ENCODE measurements around the gene CHRNE.

Gene CHRNE

DNA sequence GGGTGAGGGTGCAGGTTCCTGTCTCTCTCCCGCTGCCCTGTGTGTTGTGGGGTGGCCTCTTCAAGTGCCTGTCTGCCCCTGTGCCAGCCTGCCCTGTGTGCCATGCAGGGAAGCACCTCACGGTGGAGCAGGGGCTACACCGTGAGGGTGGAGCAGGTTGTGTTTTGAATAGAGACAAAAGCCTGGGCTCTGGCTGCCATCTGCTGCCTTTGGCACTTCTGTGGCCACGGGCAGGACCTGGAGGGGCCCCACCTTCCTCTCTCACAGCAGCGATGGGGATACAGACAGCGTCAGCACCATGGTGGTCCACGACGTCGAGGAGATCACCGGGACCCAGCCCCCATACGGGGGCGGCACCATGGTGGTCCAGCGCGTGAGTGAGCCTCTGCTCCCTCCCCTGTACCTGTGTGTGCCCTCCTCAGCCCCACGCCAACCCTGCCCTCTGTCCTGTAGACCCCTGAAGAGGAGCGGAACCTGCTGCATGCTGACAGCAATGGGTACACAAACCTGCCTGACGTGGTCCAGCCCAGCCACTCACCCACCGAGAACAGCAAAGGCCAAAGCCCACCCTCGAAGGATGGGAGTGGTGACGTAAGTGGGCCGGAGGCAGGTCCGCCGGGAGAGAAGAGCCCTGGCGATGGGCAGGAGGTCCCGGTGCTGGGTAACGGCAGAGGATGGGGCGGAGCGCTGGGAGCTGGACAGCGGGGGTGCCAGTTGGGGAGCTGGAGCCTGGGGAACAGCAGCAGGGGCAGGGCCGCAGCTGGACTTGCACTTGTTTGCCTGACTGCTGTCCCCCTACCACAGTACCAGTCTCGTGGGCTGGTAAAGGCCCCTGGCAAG, 9.0 kb downstream of the CHRNE start:
- no peak for DNase-seq (ENCODE audit: low read depth)
- TF ChIP-seq, protein P1, sequence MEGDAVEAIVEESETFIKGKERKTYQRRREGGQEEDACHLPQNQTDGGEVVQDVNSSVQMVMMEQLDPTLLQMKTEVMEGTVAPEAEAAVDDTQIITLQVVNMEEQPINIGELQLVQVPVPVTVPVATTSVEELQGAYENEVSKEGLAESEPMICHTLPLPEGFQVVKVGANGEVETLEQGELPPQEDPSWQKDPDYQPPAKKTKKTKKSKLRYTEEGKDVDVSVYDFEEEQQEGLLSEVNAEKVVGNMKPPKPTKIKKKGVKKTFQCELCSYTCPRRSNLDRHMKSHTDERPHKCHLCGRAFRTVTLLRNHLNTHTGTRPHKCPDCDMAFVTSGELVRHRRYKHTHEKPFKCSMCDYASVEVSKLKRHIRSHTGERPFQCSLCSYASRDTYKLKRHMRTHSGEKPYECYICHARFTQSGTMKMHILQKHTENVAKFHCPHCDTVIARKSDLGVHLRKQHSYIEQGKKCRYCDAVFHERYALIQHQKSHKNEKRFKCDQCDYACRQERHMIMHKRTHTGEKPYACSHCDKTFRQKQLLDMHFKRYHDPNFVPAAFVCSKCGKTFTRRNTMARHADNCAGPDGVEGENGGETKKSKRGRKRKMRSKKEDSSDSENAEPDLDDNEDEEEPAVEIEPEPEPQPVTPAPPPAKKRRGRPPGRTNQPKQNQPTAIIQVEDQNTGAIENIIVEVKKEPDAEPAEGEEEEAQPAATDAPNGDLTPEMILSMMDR (IDR thresholded peaks at IDR 0.05; ENCODE audit: insufficient read depth, low read depth, low read length, missing control alignments), result no peak
- H3K4me3 ChIP-seq (ENCODE audit: low read depth, low read length), result no peak overlapping the region

DNA sequence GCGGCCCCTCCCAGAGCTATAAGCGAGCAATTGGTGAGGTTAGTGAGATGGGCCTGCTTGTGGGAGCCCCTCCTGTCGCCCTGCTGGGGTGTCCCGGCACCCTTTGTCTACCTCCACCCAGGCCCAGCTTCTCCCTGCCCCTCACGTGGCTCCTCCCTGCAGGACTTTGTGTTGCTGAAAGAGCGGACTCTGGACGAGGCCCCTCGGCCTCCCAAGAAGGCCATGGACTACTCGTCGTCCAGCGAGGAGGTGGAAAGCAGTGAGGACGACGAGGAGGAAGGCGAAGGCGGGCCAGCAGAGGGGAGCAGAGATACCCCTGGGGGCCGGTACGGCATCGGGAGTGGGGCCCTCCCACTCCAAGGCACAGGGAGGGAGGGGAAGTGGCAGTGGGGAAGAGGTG, 9.6 kb downstream of the CHRNE start:
- DNase-seq (ENCODE audit: low read depth), result no peak
- TF ChIP-seq, protein P1 (IDR thresholded peaks at IDR 0.05; ENCODE audit: insufficient read depth, low read depth, low read length, missing control alignments), result no peak
- H3K4me3 ChIP-seq (ENCODE audit: low read depth, low read length), result no peak overlapping the region

DNA sequence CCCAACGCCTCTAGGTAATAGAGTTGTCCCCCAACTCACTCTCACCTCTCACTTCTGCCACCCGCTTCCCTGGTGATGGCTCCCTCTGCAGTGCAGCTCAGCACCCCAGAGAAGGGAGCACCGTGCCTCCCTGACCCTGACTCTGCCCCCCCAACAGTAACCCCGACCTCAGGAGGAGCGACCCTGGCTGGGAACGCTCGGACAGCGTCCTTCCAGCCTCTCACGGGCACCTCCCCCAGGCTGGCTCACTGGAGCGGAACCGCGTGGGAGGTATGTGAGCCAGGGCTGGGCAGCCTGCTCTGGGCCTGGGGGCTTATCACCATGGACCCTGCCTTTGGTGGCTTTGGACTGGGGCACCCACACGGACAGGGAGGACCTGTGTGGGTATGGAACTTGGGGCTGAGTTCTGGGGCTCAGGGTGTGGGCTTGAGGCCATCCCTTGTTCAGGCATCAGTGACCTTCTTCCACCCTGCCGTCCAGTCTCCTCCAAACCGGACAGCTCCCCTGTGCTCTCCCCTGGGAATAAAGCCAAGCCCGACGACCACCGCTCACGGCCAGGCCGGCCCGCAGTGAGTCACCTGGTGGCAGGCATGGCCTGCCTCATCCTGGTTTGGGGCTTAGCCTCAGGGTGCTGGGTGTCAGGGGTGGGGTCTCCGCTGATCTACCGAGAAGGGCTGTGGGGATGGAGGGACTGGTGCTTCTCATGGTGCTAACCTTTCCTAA, 10.2 kb downstream of the CHRNE start:
- H3K4me3 ChIP-seq (ENCODE audit: low read depth, low read length), result no peak overlapping the region
- TF ChIP-seq, protein P1 (IDR thresholded peaks at IDR 0.05; ENCODE audit: insufficient read depth, low read depth, low read length, missing control alignments), result no peak
- DNase-seq (ENCODE audit: low read depth), result no peak

DNA sequence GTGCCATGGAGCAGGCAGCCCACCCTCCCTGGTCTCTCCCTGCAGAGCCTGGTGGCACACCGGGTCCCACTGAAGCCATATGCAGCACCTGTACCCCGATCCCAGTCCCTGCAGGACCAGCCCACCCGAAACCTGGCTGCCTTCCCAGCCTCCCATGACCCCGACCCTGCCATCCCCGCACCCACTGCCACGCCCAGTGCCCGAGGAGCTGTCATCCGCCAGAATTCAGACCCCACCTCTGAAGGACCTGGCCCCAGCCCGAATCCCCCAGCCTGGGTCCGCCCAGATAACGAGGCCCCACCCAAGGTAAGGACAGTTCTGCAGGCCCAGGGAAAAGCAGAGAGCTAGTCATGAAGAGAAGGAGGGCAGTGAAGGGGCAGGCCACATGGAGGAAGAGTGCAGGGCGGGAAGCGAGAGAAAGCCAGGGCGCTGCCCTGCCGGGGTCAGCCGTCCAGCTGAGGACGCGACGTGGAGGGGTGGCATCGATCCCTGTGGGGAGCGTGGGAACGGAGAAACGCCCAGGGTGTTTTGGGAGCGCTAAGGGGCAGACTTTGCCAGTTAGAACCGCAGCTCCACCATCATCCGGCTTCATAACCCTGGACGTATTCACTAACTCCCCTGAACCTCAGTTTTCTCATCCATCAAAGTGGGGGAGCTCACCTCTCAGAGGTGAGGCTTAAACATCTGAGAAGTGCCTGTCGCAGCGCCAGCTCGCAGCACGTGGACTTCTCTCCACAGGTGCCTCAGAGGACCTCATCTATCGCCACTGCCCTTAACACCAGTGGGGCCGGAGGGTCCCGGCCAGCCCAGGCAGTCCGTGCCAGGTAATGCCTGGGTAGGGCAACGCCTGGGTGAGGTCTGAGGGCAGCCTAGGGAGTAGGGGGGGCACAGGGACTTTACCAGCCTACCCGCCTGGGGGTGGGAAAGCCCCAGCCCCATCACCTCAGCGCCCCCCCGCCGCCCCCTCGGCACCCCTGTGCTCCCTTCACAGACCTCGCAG, 11.2 kb downstream of the CHRNE start:
- DNase-seq (ENCODE audit: low read depth), result no peak
- no peak overlapping the region for H3K4me3 ChIP-seq (ENCODE audit: low read depth, low read length)
- TF ChIP-seq, protein P1 (IDR thresholded peaks at IDR 0.05; ENCODE audit: insufficient read depth, low read depth, low read length, missing control alignments), result no peak

DNA sequence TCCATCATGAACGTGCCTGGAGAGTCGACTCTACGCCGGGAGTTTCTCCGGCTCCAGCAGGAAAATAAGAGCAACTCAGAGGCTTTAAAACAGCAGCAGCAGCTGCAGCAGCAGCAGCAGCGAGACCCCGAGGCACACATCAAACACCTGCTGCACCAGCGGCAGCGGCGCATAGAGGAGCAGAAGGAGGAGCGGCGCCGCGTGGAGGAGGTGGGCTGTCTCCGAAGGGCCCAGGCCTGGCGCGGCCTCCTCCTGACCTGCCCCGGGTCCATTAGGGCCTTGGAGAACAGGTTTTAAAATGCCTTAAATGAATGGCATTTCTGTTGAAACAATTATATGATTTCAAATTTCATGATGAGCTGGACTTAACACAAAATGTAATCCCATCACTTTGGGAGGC, 15.3 kb downstream of the CHRNE start:
- DNase-seq (ENCODE audit: low read depth), result no peak
- no peak overlapping the region for H3K4me3 ChIP-seq (ENCODE audit: low read depth, low read length)
- TF ChIP-seq, protein P1 (IDR thresholded peaks at IDR 0.05; ENCODE audit: insufficient read depth, low read depth, low read length, missing control alignments), result no peak

DNA sequence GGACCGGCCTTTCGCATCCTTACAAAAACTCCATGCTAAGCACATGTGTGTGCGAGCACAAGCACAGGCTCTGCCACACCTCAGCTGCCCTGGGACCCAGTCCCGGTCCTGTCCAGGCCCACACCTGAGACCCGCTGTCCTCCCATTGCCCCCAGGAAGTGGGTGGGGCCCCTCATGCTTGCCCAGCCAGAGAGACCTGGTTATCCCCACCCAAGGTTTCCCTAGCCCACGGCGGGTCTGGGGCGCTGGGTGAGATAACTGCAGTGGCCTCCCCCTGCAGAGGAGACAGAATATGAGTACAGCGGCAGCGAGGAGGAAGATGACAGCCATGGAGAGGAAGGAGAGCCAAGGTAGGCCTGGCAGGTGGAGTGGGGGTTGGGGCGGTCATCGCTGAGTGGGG, 16.1 kb downstream of the CHRNE start:
- no peak overlapping the region for H3K4me3 ChIP-seq (ENCODE audit: low read depth, low read length)
- no peak for DNase-seq (ENCODE audit: low read depth)
- TF ChIP-seq, protein P1 (IDR thresholded peaks at IDR 0.05; ENCODE audit: insufficient read depth, low read depth, low read length, missing control alignments), result no peak

Data from GM12865 (cell line).